T-cell (primary cell): ENCODE measurements around the gene ZNF853. TPM values are rescaled to one million over a fixed set of nuclear protein-coding genes. Genes with fewer than 3 reads are reported as not detected.
A peak's percentile ranks its signal among the peaks of the same experiment; 100 is the strongest.
"Not testable (repeated sequence)": the region's sequence is repeated elsewhere in the genome, so short reads cannot be mapped to it uniquely, and the experiment has no call there.

ENCODE experiments used
- ATAC-seq, 4 experiments: fragments of 200-7000 bp in 3 of 4; fragments of 150-1000 bp in 1 of 4; cut with Tn5 transposase; replicated peaks in 1 of 4; 1 replicate in 3 of 4; 2 replicates in 1 of 4; pipeline ENCODE4 v1.10.0; 2021; ENCODE audit warnings: moderate library complexity in 3 of 4, mild to moderate bottlenecking in 2 of 4, moderate number of reproducible peaks in 1 of 4
- CTCF ChIA-PET, 2 donors: fragments of 300-600 bp; sonication (Branson Sonifier 250); formaldehyde crosslinking; loops; one replicate each; lab custom pipeline; 2022; ENCODE audit warnings: antibody characterized with exemption in 2 of 2; lab: Charles Lee
- POLR2A ChIA-PET, 2 donors: fragments of 300-600 bp; sonication (Branson Sonifier 250); formaldehyde crosslinking; loops; one replicate each; lab custom pipeline; 2022; ENCODE audit warnings: antibody characterized with exemption in 2 of 2; lab: Charles Lee
- DNase-seq, 35 experiments: peaks; one replicate each; pipeline versions ENCODE4 v3.0.0 to v3.0.0-alpha.2; 2013 to 2023
- H3K27ac ChIP-seq: one replicate; pipeline ENCODE4 v1.5.1; 2013; ENCODE audit warnings: low read length
- H3K27me3 ChIP-seq, 2 experiments: replicated peaks in 1 of 2; 1 replicate in 1 of 2; 2 replicates in 1 of 2; pipeline versions ENCODE4 v1.6.1 to v1.7.0; 2013; ENCODE audit warnings: low read length in 1 of 2, mixed read lengths in 1 of 2; ENCODE audit not compliant: control insufficient read depth in 2 of 2, insufficient read depth in 2 of 2; ENCODE audit errors: extremely low read depth in 1 of 2
- H3K36me3 ChIP-seq, 2 donors: 1 replicate in 1 of 2; 2 replicates in 1 of 2; pipeline versions ENCODE4 v1.6.1 to v1.7.0; 2013; ENCODE audit warnings: low read length in 1 of 2; ENCODE audit not compliant: control insufficient read depth in 2 of 2, insufficient read depth in 1 of 2; ENCODE audit errors: extremely low read depth in 1 of 2
- H3K4me1 ChIP-seq, 2 experiments: 1 replicate in 1 of 2; 2 replicates in 1 of 2; pipeline versions ENCODE4 v1.6.1 to v1.7.0; 2013; ENCODE audit warnings: low read length in 2 of 2, mixed read lengths in 1 of 2; ENCODE audit not compliant: insufficient read depth in 2 of 2, control insufficient read depth in 1 of 2; ENCODE audit errors: extremely low read depth in 1 of 2
- H3K4me3 ChIP-seq, 2 donors: 1 replicate in 1 of 2; 2 replicates in 1 of 2; pipeline versions ENCODE4 v1.5.1 to v1.7.0; 2013; ENCODE audit warnings: mild to moderate bottlenecking in 2 of 2, low read length in 1 of 2, moderate library complexity in 1 of 2; ENCODE audit not compliant: control insufficient read depth in 1 of 2; ENCODE audit errors: extremely low read depth in 1 of 2
- H3K9me3 ChIP-seq: 2 replicates; pipeline ENCODE4 v1.7.0; 2013
- H3K27ac Mint-ChIP-seq, 2 donors: one replicate each; pipeline ENCODE4 v1.8.0; 2020 to 2021; ENCODE audit warnings: mild to moderate bottlenecking in 2 of 2, mixed read lengths in 2 of 2
- H3K27me3 Mint-ChIP-seq, 2 donors: one replicate each; pipeline ENCODE4 v1.8.0; 2021 to 2022; ENCODE audit warnings: mixed read lengths in 2 of 2
- H3K36me3 Mint-ChIP-seq: one replicate; pipeline ENCODE4 v1.8.0; 2021; ENCODE audit warnings: mixed read lengths
- H3K4me1 Mint-ChIP-seq, 3 donors: one replicate each; pipeline ENCODE4 v1.8.0; 2020 to 2022; ENCODE audit warnings: mixed read lengths in 3 of 3, mild to moderate bottlenecking in 1 of 3
- H3K4me3 Mint-ChIP-seq, 3 donors: one replicate each; pipeline ENCODE4 v1.8.0; 2020 to 2022; ENCODE audit warnings: mild to moderate bottlenecking in 3 of 3, mixed read lengths in 3 of 3, moderate library complexity in 3 of 3
- H3K9me3 Mint-ChIP-seq, 3 donors: one replicate each; pipeline ENCODE4 v1.8.0; 2020 to 2022; ENCODE audit warnings: mixed read lengths in 3 of 3
- WGBS: methylation state at CpG from one replicate; pipeline ENCODE4 v1.1.5; 2013; ENCODE audit warnings: missing lambda C conversion rate; ENCODE audit not compliant: insufficient coverage; 5-methylcytosine and 5-hydroxymethylcytosine counted together
- total RNA-seq, 35 experiments: library from RNA in 6 of 35; stranded (reverse) in 6 of 35; fragments of 120-200 nt in 1 of 35; gene quantifications; one replicate each; pipeline versions ENCODE4 v1.2.1 to v1.2.4 and lab custom pipeline; 2013 to 2026

The ZNF853 gene
- total RNA-seq, 5 donors from 2014 or later (not counting 1 experiment from before 2014, with no cell fraction given), result 3.6 to 7.6 (median 5.6) TPM

DNA sequence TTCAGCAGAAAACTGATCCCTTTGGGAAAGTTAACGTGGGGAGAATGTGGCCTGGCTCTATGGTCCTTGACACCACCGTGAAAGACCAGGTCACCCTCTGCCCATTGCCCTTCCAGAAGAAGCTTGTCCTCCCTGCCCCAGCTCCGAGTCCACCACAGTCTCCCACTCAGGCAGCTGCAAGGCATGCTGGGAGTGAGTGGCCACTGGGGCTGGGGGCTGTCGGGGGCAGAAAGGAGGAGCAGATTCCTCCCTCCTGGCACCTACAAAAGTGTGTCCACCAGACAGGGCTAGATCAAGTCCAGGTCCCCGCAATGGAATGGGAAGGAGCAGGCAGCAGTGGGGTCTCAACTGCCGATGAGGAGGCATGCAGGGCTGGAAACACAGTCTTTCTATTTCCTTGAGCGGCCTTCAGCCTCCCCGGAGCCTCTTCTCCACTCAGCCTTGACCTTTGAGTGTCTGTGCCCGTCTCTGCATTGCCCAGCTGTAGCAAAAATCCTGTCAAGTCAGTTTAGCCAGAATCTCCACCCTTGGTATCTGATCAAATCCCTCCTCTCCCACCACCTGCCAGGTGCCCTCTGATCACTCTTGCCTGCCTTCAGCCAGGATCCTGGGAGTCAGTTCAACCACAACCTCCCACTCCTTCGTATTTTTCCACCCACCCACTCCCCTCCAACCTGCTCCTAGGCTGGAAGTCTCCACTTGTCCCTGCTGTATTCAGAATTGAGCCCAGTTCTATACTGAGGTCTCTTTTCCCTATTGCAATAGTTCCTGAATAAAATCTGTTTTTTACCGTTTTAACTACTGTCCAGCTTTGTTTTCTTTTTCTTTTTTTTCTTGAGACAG is 14.8 kb downstream of the ZNF853 start:
- ATAC-seq, result no peak
- 85% methylated on average over 5 of the region's 11 CpGs for WGBS
- no peaks in the 10 kb centered on the region for H3K36me3 ChIP-seq
- Mint-ChIP-seq H3K36me3 (no peaks in the 10 kb centered on the region), H3K27ac (no peak overlapping the region), H3K4me3 (no peak overlapping the region), H3K4me1 (peaks cover 0 to 4% (median 3%) of the 10 kb centered on the region in 3 donors), H3K9me3 (no peaks in the 10 kb centered on the region), H3K27me3 (no peaks in the 10 kb centered on the region)
- no peak overlapping the region for H3K4me3 ChIP-seq
- peaks cover 0 to 3% of the 10 kb centered on the region in 2 experiments for H3K4me1 ChIP-seq
- no peaks in the 10 kb centered on the region for H3K9me3 ChIP-seq
- no peak for DNase-seq
- ChIA-PET POLR2A (interaction anchor here in 1 of 2 donors (0.7 kb wide), 1 partner anchor 998 kb away, joined by 3 read pairs; no protein-coding TSS in a partner anchor), CTCF (interaction anchor here in 1 of 2 donors (0.6 kb wide), 1 partner anchor 193 kb away, joined by 3 read pairs; no protein-coding TSS in a partner anchor)
- H3K27ac ChIP-seq, result no peak overlapping the region
- H3K27me3 ChIP-seq, result no peaks in the 10 kb centered on the region

DNA sequence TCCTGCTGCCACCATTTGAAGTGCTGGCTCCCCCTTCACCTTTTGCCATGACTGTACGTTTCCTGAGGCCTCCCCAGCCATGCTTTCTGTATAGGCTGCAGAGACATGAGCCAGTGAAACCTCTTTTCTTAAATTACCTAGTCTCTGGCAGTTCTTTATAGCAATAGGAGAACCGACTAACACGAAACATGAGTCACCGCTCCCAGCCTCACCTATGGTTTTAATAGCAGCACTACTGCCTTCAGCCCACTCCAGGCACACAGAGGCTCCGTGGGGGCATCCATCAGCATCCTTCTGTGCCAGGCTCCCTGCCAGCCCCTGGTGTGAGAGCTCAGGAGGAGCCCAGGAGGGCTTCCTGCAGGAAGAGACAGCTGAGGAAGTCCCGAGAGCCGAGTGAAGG is 16.2 kb downstream of the ZNF853 start:
- Mint-ChIP-seq H3K27ac (no peak overlapping the region), H3K4me3 (no peak overlapping the region)
- no peak for DNase-seq

DNA sequence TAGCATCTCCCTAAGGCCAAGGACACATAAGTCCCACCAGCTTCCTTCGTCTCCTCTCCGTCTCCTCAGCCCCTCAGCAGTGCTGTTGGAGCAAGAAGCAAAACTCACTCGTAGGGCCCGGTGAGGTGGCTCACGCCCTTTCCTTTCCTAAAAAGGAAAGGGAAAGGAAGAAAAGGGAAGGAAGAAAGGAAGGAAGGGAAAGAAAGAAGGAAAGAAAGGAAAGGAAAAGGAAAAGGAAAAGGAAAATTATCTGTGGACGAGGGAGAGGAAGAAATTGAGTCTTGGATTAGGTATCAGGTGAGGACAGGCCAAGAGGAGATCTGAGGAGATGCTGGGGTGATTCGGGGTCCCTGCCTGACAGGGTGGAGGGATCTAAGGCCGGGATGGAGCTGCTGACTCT is 18.6 kb downstream of the ZNF853 start:
- ATAC-seq (no peak), DNase-seq (no peak)
- Mint-ChIP-seq H3K36me3 (peaks cover 2% of the 10 kb centered on the region), H3K4me1 (peaks cover 14 to 17% (median 15%) of the 10 kb centered on the region in 3 donors), H3K9me3 (no peaks in the 10 kb centered on the region), H3K27ac (peak overlapping the region in 1 of 2 donors; percentile 30), H3K27me3 (no peaks in the 10 kb centered on the region), H3K4me3 (no peak overlapping the region)
- no peaks in the 10 kb centered on the region for H3K36me3 ChIP-seq
- H3K27me3 ChIP-seq, result peaks cover 0 to 2% of the 10 kb centered on the region in 2 experiments
- H3K4me3 ChIP-seq, result no peak overlapping the region
- H3K27ac ChIP-seq, result no peak overlapping the region
- CTCF ChIA-PET, result interaction anchor here in 1 of 2 donors (0.6 kb wide), 1 partner anchor 75 kb away, joined by 3 read pairs; no protein-coding TSS in a partner anchor
- POLR2A ChIA-PET, result no interaction called here
- no peaks in the 10 kb centered on the region for H3K9me3 ChIP-seq
- WGBS, result 94% methylated on average over 4 of the region's 8 CpGs
- peaks cover 3 to 21% of the 10 kb centered on the region in 2 experiments for H3K4me1 ChIP-seq

More for the DNA sequence above, 16.2 kb downstream of the ZNF853 start:
- no peak for ATAC-seq
- Histone ChIP-seq H3K27me3 (peaks cover 0 to 2% of the 10 kb centered on the region in 2 experiments), H3K36me3 (no peaks in the 10 kb centered on the region), H3K27ac (no peak overlapping the region), H3K4me1 (peaks cover 0 to 5% of the 10 kb centered on the region in 2 experiments), H3K9me3 (no peaks in the 10 kb centered on the region), H3K4me3 (no peak overlapping the region)
- Mint-ChIP-seq H3K36me3 (no peaks in the 10 kb centered on the region), H3K27me3 (no peaks in the 10 kb centered on the region), H3K4me1 (peaks cover 0 to 4% (median 1%) of the 10 kb centered on the region in 3 donors), H3K9me3 (no peaks in the 10 kb centered on the region)
- ChIA-PET POLR2A (no interaction called here), CTCF (no interaction called here)
- 70% methylated on average over 7 of the region's 7 CpGs for WGBS

DNA sequence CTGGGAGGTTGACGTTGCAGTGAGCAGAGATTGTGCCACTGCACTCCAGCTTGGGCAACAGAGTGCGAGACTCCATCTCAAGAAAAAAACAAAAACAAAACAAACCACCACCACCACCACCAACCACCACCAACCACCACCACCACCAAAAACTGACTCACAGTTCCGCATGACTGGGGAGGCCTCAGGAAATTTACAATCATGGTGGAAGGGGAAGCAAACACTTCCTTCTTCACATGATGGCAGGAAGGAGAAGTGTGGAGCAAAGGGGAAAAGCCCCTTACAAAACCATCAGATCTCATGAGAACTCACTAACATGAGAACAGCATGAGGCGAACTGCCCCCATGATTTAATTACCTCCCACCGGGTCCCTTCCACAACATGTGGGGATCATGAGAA is 19.6 kb downstream of the ZNF853 start:
- H3K27me3 Mint-ChIP-seq, CTCF ChIA-PET, H3K4me3 ChIP-seq, ATAC-seq, POLR2A ChIA-PET, H3K9me3 Mint-ChIP-seq, H3K36me3 Mint-ChIP-seq, DNase-seq, H3K27ac ChIP-seq, H3K36me3 ChIP-seq, H3K27ac Mint-ChIP-seq, H3K27me3 ChIP-seq, H3K9me3 ChIP-seq: not testable (repeated sequence)
- H3K4me3 Mint-ChIP-seq, result peak overlapping the region; percentile 49 to 77 (median 77)
- peaks cover 3 to 29% of the 10 kb centered on the region in 2 experiments for H3K4me1 ChIP-seq
- 68% methylated on average over 3 of the region's 5 CpGs for WGBS
- peaks cover 24 to 26% (median 24%) of the 10 kb centered on the region in 3 donors for H3K4me1 Mint-ChIP-seq

DNA sequence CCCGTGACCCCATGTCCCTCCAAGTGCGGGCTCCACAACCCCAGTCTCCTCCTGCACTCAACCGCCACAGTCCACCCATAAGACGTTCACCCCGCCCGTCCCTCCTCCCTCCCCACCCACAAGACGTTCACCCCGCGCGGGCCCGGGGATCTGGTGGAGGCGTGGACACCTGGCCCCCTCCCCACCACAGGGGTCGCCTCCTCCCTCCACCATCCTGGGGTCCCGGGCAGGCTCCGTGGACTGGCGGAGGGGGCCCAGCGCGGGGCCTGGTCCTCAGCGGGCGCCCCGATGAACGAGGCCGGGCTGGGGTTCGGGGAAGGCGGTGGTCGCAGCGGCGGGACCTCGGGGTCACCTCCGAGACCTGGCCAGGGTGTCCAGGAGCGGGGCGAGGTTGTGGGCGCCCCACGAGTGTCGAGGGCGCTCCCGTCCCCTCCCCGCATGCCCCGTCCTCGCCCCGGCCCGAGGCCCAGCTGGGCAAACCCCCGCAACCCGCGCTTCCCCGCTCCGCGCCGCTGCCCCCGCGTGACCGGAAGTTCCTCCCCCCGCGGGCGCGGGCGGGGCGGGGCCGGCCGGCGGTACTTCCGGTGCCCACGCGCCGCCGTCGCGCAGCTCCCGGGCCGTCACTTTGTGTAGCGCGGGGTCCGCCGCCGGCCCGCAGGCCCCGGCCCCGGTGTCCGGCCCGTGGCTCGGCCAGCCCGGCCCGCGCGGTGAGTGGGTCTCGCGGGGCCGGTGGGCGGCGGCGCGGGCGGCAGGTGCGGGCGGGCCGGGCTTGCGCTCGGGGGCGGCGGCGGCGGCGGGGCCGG is 21.5 kb downstream of the ZNF853 start, which contains the start of gene ZNF316:
Gene ZNF316 (plus strand): TSS at position 578 of the 803 bp plus-strand sequence. CDS start 5,092 bp downstream, outside the sequence.
- H3K27me3 ChIP-seq, result peaks cover 0 to 2% of the 10 kb centered on the region in 2 experiments
- Mint-ChIP-seq H3K4me1 (peaks cover 27 to 29% (median 29%) of the 10 kb centered on the region in 3 donors), H3K4me3 (peak within 1 kb of the TSS; percentile 81 to 85 (median 84)), H3K36me3 (peaks cover 20% of the 10 kb centered on the region), H3K27ac (peak within 1 kb of the TSS; percentile 91 to 95), H3K9me3 (no peaks in the 10 kb centered on the region), H3K27me3 (no peaks in the 10 kb centered on the region)
- WGBS, result 1% methylated on average over 103 of the region's 104 CpGs
- H3K9me3 ChIP-seq, result no peaks in the 10 kb centered on the region
- H3K36me3 ChIP-seq, result peaks cover 0 to 22% of the 10 kb centered on the region in 2 donors
- peaks cover 3 to 29% of the 10 kb centered on the region in 2 experiments for H3K4me1 ChIP-seq
- H3K4me3 ChIP-seq, result peak within 1 kb of the TSS; percentile 53 to 59
- POLR2A ChIA-PET, result interaction anchor here in 1 of 2 donors (0.6 kb wide), 1 partner anchor 82 kb away, joined by 4 read pairs; no protein-coding TSS in a partner anchor
- peak; percentile 73 to 77 (median 75) for ATAC-seq
- DNase-seq, result peak in 27 of 35 experiments; percentile 8 to 77 (median 36)
- CTCF ChIA-PET, result interaction anchor here in 1 of 2 donors (0.7 kb wide), 1 partner anchor 46 kb away, joined by 8 read pairs; no protein-coding TSS in a partner anchor
- H3K27ac ChIP-seq, result peak within 1 kb of the TSS; percentile 45
